Nephron (organoid): ENCODE data around the gene MAN1A2.

Experiments
- H3K27ac Mint-ChIP-seq, 3 experiments: 2 replicates each; pipeline ENCODE4 v1.8.0; 2020; ENCODE audit warnings: mixed read lengths in 3 of 3, mild to moderate bottlenecking in 2 of 3, moderate library complexity in 1 of 3
- H3K27me3 Mint-ChIP-seq: 2 replicates; pipeline ENCODE4 v1.8.0; 2021; ENCODE audit warnings: low read depth, mild to moderate bottlenecking, moderate library complexity, mixed read lengths
- H3K36me3 Mint-ChIP-seq: 2 replicates; pipeline ENCODE4 v1.8.0; 2020; ENCODE audit warnings: low read depth, mixed read lengths
- H3K4me1 Mint-ChIP-seq: 2 replicates; pipeline ENCODE4 v1.8.0; 2020; ENCODE audit warnings: mixed read lengths
- H3K4me3 Mint-ChIP-seq, 3 experiments: 2 replicates each; pipeline ENCODE4 v1.8.0; 2020; ENCODE audit warnings: mild to moderate bottlenecking in 3 of 3, mixed read lengths in 3 of 3, moderate library complexity in 2 of 3
- H3K9me3 Mint-ChIP-seq: 2 replicates; pipeline ENCODE4 v1.8.0; 2020; ENCODE audit warnings: mixed read lengths
- TF ChIP-seq, protein P1 (sequence below), 3 experiments: fragments of 200-600 bp; sonication (generic); IDR thresholded peaks; one replicate each; pipeline ENCODE4 v1.5.0; 2021; ENCODE audit warnings: antibody characterized with exemption in 3 of 3; ENCODE audit not compliant: unreplicated experiment in 3 of 3

MAN1A2 gene

DNA sequence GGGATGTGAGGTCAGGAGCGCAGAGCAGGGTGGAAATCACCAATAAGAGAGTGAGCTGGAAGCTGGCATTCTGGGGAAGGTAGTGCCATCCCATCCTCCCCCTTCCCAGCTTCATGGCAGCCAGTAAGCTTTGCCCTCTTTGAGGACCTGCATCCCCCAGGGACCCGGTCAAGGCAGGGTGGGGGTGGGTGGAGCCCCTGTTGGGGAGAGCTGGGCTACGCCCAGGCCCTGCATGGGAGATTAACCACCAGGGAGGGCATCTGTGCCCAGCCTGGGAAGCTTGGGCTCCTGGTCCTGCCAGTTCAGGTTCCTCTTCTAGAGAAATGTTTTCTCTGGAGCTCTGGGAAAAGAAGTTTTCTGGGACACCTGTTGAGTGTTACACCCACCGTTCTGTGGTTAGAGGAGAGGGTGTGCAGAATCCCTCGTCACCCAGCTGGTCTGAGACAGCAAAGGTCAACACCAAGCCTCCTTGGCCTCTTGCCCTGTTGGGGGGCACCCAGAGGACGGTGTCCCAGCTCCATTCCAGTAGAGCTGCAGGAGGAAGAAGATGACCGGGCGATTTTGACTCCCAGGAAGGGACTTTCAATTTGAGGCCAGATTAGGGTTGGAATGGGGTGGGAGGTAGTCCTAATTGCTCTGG lies 208.5 kb downstream of the MAN1A2 start:
- Mint-ChIP-seq H3K9me3 (no peaks in the 10 kb centered on the region), H3K4me3 (no peak overlapping the region), H3K36me3 (no peaks in the 10 kb centered on the region), H3K27me3 (peaks cover 4% of the 10 kb centered on the region), H3K4me1 (peaks cover 8% of the 10 kb centered on the region), H3K27ac (no peak overlapping the region)
- TF ChIP-seq, protein P1, sequence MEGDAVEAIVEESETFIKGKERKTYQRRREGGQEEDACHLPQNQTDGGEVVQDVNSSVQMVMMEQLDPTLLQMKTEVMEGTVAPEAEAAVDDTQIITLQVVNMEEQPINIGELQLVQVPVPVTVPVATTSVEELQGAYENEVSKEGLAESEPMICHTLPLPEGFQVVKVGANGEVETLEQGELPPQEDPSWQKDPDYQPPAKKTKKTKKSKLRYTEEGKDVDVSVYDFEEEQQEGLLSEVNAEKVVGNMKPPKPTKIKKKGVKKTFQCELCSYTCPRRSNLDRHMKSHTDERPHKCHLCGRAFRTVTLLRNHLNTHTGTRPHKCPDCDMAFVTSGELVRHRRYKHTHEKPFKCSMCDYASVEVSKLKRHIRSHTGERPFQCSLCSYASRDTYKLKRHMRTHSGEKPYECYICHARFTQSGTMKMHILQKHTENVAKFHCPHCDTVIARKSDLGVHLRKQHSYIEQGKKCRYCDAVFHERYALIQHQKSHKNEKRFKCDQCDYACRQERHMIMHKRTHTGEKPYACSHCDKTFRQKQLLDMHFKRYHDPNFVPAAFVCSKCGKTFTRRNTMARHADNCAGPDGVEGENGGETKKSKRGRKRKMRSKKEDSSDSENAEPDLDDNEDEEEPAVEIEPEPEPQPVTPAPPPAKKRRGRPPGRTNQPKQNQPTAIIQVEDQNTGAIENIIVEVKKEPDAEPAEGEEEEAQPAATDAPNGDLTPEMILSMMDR (IDR thresholded peaks at IDR 0.05; ENCODE audit: unreplicated experiment in 3 of 3), result no peak

DNA sequence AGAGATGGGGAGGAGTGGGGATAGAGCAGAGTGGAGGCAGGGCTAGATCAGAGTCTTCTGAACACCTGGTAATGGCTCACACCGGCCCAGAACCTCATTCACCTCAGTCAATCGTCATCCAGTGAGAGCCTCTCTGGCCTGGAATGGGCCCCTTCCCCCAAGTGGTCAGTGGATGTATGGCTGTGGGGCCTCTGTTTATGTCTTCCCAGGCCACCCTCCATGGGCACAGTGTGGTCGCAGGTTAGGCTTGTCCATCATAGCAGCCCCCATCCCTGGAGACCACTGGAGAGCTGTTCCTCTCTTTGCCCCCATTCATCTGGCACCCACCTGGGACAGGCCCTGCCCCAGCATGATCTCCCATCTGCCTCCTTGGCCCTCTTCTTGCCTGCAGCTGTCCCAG lies 209.0 kb downstream of the MAN1A2 start:
- peaks cover 8% of the 10 kb centered on the region for H3K4me1 Mint-ChIP-seq
- no peak overlapping the region for H3K27ac Mint-ChIP-seq
- peaks cover 4% of the 10 kb centered on the region for H3K27me3 Mint-ChIP-seq
- H3K9me3 Mint-ChIP-seq, result no peaks in the 10 kb centered on the region
- H3K36me3 Mint-ChIP-seq, result no peaks in the 10 kb centered on the region
- TF ChIP-seq, protein P1 (IDR thresholded peaks at IDR 0.05; ENCODE audit: unreplicated experiment in 3 of 3), result no peak
- H3K4me3 Mint-ChIP-seq, result no peak overlapping the region

DNA sequence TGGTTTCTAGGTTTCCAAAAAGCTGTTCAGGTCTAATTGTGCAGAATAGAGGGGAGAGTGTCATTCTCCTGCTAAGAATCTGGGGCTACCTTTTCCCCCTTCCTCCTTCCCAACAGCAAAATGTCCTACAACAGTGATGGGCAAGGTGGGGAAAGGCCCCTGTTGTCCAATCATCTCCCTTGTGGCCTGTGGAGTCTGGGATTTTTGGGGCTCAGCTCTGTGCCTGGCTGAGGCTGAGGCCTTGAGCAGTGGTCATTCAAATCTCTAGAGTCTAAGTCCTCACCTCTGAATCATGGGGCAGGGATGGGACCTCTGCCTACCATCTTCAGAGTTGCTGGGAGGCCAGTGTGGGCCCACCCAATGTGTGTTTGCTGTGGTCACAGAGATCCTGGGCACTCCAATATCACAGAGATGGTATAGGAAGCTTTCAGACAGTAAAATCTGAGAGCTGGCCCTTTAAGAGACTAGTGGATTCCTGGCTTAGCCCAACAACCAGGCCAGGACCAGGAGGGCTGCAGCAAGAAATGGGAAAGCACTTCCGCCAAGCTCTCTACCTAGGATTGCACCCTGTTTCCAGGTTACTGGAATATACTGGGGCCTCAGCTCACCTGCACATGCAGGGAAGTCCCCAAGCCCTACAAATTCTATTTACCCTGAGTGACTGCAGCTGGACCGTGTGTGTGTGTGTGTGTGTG lies 210.1 kb downstream of the MAN1A2 start:
- TF ChIP-seq, protein P1 (IDR thresholded peaks at IDR 0.05; ENCODE audit: unreplicated experiment in 3 of 3), result no peak
- Mint-ChIP-seq H3K4me3 (no peak overlapping the region), H3K4me1 (peaks cover 4% of the 10 kb centered on the region), H3K27me3 (peaks cover 4% of the 10 kb centered on the region), H3K36me3 (no peaks in the 10 kb centered on the region), H3K9me3 (no peaks in the 10 kb centered on the region), H3K27ac (no peak overlapping the region)

- no peaks in the 10 kb centered on the region for H3K36me3 Mint-ChIP-seq
- no peaks in the 10 kb centered on the region for H3K9me3 Mint-ChIP-seq
- H3K4me1 Mint-ChIP-seq, result peaks cover 4% of the 10 kb centered on the region
- H3K4me3 Mint-ChIP-seq, result no peak overlapping the region
- peaks cover 4% of the 10 kb centered on the region for H3K27me3 Mint-ChIP-seq
- no peak overlapping the region for H3K27ac Mint-ChIP-seq
- TF ChIP-seq, protein P1 (IDR thresholded peaks at IDR 0.05; ENCODE audit: unreplicated experiment in 3 of 3), result no peak
Measured at GRCh38 chr1:117578466-117578865, 211.2 kb downstream of the MAN1A2 start.
